GM19455 (cell line): Measurements from ENCODE around the gene TRIM46.

Source experiments
- ATAC-seq: cut with Tn5 transposase; IDR thresholded peaks from one replicate; pipeline ENCODE4 v1.9.1; 2021; ENCODE audit not compliant: unreplicated experiment

Gene TRIM46

DNA sequence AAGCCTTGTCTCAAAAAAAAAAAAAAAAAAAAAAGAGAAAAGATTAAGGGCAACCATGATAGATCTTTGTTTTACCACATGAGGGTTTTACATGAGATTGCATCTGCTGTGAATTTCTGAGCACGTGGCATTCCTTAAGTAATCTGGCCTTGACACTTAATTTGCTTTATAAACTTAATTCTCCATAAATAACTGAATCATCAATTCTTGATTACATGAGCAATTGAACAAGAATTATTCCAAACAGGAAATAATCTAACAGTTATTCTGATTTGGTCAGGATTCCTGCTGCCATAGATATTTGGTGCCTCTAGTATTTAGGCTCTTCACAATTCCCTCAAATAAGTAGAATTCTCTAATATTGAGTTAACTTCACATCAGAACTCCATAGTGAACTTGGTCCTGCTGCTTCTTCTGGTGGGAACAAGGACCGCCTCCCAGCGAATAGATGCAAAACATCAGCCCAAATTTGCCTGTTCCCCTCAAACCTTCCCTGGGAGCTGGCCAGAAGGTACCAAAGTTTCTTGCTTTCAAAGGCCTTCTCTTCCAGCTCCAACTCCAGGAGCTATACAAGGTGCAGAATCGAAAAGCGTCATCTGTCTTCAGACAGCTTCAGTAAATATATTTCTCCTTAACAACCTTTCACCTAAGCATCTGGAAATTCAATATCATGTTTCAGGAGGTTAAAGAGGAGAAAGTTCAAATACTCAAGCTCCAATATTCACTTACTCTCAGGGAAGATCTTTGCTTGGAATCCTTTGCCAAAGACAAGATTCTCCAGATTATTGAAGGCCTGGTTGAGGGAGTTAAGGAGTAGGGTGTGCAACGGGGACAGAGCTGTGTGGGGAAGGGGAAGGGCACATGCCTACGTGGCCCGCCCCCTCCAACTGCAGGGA, 1.6 kb upstream of the TRIM46 start:
- peak; percentile 10 for ATAC-seq

- ATAC-seq: peak; percentile 63
Observed at GRCh38 chr1:155172732-155173477, 744 bp upstream of the TRIM46 start, which contains the start of gene KRTCAP2. Gene KRTCAP2, minus strand, starts transcription at chr1:155173304. Its CDS starts 80 bp downstream, at chr1:155173224.

DNA sequence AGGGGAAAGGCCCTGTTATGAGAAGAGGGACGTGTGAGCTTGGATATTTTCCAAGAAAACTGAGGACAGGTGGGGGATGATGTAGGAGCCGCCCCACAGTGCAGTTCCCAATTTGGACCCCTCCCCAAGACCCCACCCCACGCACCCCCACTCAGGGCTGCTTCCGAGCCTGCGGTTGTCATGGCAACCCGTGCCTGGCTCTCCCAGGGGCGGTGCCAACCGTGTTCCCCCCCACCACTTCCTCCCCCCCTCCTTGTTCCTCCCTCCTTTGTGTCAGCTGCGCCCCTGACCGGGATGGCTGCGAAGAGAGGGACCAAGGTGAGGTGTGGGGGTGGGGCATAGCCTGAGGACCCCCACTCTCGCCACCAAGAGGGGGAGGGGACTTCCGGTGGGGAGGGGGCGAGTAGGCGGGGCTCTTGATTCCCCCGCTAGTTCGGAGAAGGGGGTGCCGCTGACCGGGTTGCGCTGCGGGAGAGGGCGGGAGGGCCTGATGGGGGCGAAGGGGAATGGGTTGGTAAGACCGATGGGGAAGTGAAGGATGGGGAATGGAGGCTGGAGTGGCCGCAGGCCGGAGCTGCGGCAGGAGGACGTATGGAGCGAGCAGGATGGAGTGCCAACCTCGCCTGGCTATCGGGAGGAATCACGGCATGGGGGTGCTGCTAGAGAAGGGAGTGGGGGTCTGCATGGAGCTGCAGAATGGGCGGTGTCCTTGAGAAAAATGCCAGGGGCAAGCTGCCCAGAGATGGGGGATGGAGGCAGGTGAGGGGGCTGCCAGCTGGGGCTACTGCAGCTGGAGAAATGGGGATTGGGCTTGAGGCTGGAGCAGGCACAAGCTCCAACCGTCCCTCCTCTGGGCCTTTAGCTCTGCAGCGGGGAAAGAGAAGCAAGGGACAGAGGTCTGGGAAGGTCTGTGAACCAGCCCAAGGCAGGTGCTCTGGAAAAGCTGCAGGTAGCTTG, 953 bp downstream of the TRIM46 start:
- ATAC-seq: no peak

- no peak for ATAC-seq
Observed at GRCh38 chr1:155175281-155175926, 1.8 kb downstream of the TRIM46 start.

DNA sequence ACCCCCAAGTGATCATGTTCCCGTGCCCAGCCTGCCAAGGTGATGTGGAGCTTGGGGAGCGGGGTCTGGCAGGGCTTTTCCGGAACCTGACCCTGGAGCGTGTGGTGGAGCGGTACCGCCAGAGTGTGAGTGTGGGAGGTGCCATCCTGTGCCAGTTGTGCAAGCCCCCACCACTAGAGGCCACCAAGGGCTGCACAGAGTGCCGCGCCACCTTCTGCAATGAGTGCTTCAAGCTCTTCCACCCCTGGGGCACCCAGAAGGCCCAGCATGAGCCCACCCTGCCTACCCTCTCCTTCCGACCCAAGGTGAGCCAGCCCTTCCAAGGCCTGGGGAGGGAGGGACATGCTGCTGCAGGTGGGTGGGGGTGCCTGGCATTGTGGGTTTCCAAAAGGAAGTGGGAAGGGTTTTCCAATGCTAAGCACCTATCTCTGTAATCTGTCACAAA, 2.3 kb downstream of the TRIM46 start:
- ATAC-seq: no peak

DNA sequence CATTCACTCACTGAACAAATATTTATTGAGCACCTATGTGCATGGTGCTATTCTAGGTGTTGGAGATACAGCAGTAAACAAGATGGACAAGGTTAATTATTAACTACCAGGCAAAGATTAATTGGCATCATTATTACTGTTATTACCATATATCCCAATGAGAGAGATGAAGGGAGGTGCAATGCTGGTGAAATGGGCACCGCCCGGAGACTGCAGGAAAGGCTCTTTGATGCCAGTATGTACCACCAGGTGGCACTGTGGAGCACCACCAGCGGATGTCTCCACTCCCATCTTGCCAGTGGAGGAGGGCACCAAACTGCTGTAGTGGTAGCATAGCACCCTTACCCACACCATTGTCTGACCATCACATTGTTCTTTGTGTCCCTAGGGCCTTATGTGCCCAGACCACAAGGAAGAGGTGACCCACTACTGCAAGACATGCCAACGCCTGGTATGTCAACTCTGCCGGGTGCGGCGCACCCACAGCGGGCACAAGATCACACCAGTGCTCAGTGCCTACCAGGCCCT, 3.0 kb downstream of the TRIM46 start:
- no peak for ATAC-seq

GRCh38 chr1:155177192-155177917, 3.7 kb downstream of the TRIM46 start:
- no peak for ATAC-seq

- no peak for ATAC-seq
Observed at GRCh38 chr1:155177918-155178281, 4.3 kb downstream of the TRIM46 start.

DNA sequence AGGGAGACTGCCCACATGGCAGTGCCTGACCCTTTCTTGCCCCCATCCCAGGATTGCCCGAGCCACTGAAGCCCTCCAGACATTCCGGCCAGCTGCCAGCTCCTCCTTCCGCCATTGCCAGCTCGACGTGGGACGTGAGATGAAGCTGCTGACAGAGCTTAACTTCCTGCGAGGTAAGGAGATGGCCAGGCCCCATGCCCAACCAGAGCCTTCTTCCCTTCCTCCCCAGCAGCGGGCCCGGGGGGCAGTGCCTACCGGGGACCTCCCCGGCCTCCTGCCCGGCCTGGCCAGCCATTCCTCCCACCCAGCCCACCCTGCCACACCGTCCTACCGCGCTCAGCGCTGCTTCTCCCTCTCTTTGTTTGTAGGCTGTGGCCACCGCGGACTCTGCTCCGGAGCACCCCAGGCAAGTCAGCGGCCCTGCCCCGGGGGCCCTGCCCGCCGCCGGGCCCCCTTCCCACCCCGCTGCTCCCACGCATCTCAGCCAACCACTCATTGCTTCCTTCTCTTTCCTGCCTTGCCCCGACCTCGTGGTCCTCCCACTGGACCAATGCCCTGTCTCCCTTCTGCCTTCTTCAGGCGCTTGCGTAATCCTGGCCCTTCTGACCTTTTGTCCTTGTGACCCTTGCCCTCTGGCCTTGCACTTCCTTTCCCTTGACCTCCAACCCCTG, 4.9 kb downstream of the TRIM46 start:
- ATAC-seq: no peak

GRCh38 chr1:155179112-155180031, 5.7 kb downstream of the TRIM46 start:
- no peak for ATAC-seq

DNA sequence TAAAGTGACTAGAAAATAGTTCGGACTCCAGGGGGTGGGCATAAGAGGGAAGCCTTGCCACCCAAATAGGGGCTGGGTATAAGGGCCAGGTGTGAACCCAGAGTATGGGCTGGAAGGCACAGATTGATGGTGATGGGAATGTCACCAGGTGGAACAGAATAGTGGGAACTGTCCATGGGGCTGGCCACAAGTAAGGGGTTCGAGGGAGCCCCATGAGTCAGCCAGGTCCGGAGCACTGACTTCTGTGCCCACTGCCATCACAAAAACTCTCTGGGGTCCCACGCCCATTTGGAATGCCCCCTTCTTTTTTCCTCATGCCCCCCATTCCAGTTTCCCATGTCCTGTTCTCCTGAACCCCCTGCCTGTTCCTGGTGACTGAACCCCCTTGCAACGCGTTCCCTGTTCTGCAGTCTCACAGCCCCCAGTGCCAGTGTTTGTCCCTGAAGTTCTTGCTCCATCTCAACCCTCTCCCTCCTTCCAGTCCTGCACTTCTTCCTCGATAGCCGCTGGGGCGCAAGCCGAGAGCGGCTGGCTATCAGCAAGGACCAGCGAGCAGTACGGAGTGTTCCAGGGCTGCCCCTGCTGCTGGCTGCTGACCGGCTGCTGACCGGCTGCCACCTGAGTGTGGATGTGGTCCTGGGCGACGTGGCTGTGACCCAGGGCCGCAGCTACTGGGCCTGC, 7.9 kb downstream of the TRIM46 start:
- no peak for ATAC-seq

DNA sequence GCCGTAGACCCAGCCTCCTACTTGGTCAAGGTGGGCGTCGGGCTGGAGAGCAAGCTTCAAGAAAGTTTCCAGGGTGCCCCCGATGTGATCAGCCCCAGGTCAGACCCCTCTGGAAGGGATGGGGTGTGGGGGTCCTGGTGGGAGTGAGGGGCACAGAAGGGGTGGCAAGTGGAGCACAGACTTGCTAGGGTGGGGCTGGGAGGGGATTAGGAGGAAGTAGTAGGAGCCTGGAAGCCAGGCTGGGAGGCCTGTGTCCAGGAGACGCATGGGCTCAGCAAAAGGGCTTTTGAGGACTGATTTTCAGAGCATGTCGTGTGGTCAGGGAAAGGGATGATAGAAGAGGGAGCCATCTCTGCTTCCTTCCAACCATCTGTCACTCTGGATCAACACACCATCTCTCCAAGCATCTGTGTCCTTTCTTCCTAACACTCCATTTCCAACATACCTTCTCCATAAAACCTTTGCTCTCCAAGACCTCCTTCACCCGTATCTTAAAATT, 8.5 kb downstream of the TRIM46 start:
- no peak for ATAC-seq

DNA sequence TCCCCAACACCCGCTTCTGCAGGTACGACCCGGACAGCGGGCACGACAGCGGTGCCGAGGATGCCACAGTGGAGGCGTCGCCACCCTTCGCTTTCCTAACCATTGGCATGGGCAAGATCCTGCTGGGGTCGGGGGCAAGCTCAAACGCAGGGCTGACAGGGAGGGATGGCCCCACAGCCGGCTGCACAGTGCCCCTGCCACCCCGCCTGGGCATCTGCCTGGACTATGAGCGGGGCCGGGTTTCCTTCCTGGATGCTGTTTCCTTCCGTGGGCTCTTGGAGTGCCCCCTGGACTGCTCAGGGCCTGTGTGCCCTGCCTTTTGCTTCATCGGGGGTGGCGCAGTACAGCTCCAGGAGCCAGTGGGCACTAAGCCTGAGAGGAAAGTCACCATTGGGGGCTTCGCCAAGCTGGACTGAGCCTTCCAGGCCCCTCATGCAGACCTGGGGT, 10.1 kb downstream of the TRIM46 start:
- no peak for ATAC-seq

DNA sequence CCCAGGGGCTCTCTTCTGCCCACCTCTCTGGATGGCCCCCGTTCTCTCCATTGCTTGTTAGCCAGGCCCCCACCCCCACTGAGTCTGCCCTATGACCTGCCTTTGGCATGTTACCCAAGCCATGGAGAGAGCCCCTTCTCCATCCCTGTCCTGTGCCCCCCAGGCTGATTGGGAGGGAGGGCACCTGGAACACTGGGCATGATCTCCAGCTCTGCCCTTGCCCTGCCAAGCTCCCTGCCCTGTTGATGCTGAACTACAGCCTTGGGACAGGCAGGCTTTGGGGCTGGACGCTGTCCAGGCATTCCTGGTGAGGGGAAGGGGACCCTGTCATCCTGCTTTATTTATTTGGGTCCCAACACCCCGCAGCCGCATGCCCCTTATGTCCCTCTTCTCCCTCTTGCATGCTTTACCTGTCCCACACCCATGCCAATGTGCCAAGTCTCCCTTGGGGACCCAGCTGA, 10.7 kb downstream of the TRIM46 start:
- no peak for ATAC-seq

GRCh38 chr1:155184835-155185782, 11.5 kb downstream of the TRIM46 start:
- ATAC-seq: peak; percentile 88

GRCh38 chr1:155185783-155186066, 12.1 kb downstream of the TRIM46 start:
- ATAC-seq: no peak
